DOHH2 (cell line): ENCODE data around the gene GGCT.

ENCODE experiments used
- H3F3A ChIP-seq: fragments of 200-600 bp; sonication (generic), shearing (Covaris generic); 2 replicates; pipeline ENCODE4 v1.6.0; 2016; ENCODE audit warnings: antibody characterized with exemption, mild to moderate bottlenecking; ENCODE audit not compliant: control insufficient read depth, insufficient read depth
- H3K27ac ChIP-seq: fragments of 200-600 bp; sonication (generic); 2 replicates; pipeline ENCODE4 v1.5.1; 2014; ENCODE audit warnings: low read depth, mild to moderate bottlenecking, low read length, moderate library complexity
- H3K27me3 ChIP-seq: fragments of 200-600 bp; sonication (generic); 2 replicates; pipeline ENCODE4 v1.6.1; 2014; ENCODE audit warnings: mild to moderate bottlenecking, low read length, mixed read lengths; ENCODE audit not compliant: control insufficient read depth
- H3K36me3 ChIP-seq: fragments of 200-600 bp; sonication (generic); 2 replicates; pipeline ENCODE4 v1.6.1; 2014; ENCODE audit warnings: mild to moderate bottlenecking, low read length, moderate library complexity, mixed read lengths; ENCODE audit not compliant: control insufficient read depth
- H3K4me1 ChIP-seq: fragments of 200-600 bp; sonication (generic); 2 replicates; pipeline ENCODE4 v1.6.1; 2014; ENCODE audit warnings: mild to moderate bottlenecking, low read length, mixed read lengths; ENCODE audit not compliant: control insufficient read depth
- H3K4me2 ChIP-seq: fragments of 200-600 bp; sonication (generic); 2 replicates; pipeline ENCODE4 v1.6.0; 2014; ENCODE audit warnings: mild to moderate bottlenecking, low read length, moderate library complexity
- H3K4me3 ChIP-seq: fragments of 200-600 bp; sonication (generic); 2 replicates; pipeline ENCODE4 v1.5.1; 2014; ENCODE audit warnings: mild to moderate bottlenecking, low read length, mixed read lengths
- H3K79me2 ChIP-seq: fragments of 200-600 bp; sonication (generic); 2 replicates; pipeline ENCODE4 v1.6.1; 2014; ENCODE audit warnings: mild to moderate bottlenecking, low read length, mixed read lengths; ENCODE audit not compliant: control insufficient read depth
- H3K9me2 ChIP-seq: fragments of 200-600 bp; sonication (generic); replicated peaks from 2 replicates; pipeline ENCODE4 v1.6.1; 2014; ENCODE audit warnings: mild to moderate bottlenecking, low read length, mixed read lengths; ENCODE audit not compliant: control insufficient read depth
- H3K9me3 ChIP-seq: fragments of 200-600 bp; sonication (generic); 2 replicates; pipeline ENCODE4 v1.6.1; 2014; ENCODE audit warnings: antibody characterized with exemption, low read length, mixed read lengths; ENCODE audit not compliant: control insufficient read depth, insufficient read depth
- H4K20me1 ChIP-seq: fragments of 200-600 bp; sonication (generic); 2 replicates; pipeline ENCODE4 v1.6.0; 2014; ENCODE audit warnings: low read depth, mild to moderate bottlenecking, antibody characterized with exemption, low read length, moderate library complexity; ENCODE audit not compliant: control insufficient read depth, insufficient read depth
- CTCF ChIP-seq: fragments of 200-600 bp; sonication (generic); IDR thresholded peaks from one replicate; pipeline ENCODE4 v1.5.1; 2014; ENCODE audit warnings: antibody characterized with exemption, mild to moderate bottlenecking, low read depth, low read length; ENCODE audit not compliant: poor library complexity, severe bottlenecking
- EZH2phosphoT487 ChIP-seq: fragments of 200-600 bp; sonication (generic); IDR thresholded peaks from 2 replicates; pipeline ENCODE4 v1.6.1; 2017; ENCODE audit warnings: borderline replicate concordance, mild to moderate bottlenecking, antibody characterized with exemption, low read length, moderate library complexity, mixed read lengths

The GGCT gene

GRCh38 chr7:30522159-30522558 is 17.5 kb upstream of the GGCT start:
- Histone ChIP-seq H3K27me3 (no peaks in the 10 kb centered on the region), H3K79me2 (no peaks in the 10 kb centered on the region), H3K9me2 (no peaks in the 10 kb centered on the region), H3K4me1 (peaks cover 16% of the 10 kb centered on the region), H3K4me3 (no peak overlapping the region), H3K9me3 (no peaks in the 10 kb centered on the region), H3K27ac (no peak overlapping the region), H3F3A (no peaks in the 10 kb centered on the region; the same call in 1 of the 2 replicates), H4K20me1 (no peaks in the 10 kb centered on the region), H3K36me3 (no peaks in the 10 kb centered on the region), H3K4me2 (no peak overlapping the region)
- TF ChIP-seq CTCF (no peak), EZH2phosphoT487 (no peak)

GRCh38 chr7:30521532-30521931 is 16.9 kb upstream of the GGCT start:
- H4K20me1 ChIP-seq, result no peaks in the 10 kb centered on the region
- no peaks in the 10 kb centered on the region for H3K36me3 ChIP-seq
- no peak overlapping the region for H3K4me3 ChIP-seq
- TF ChIP-seq CTCF (no peak), EZH2phosphoT487 (no peak)
- H3K9me2 ChIP-seq, result no peaks in the 10 kb centered on the region
- no peaks in the 10 kb centered on the region for H3K9me3 ChIP-seq
- no peaks in the 10 kb centered on the region for H3K27me3 ChIP-seq
- no peaks in the 10 kb centered on the region for H3K79me2 ChIP-seq
- H3F3A ChIP-seq, result no peaks in the 10 kb centered on the region; the same call in 1 of the 2 replicates
- no peak overlapping the region for H3K4me2 ChIP-seq
- peaks cover 16% of the 10 kb centered on the region for H3K4me1 ChIP-seq
- no peak overlapping the region for H3K27ac ChIP-seq

GRCh38 chr7:30519122-30519521 is 14.5 kb upstream of the GGCT start:
- Histone ChIP-seq H3F3A (no peaks in the 10 kb centered on the region; the same call in 1 of the 2 replicates), H3K27me3 (no peaks in the 10 kb centered on the region), H3K27ac (no peak overlapping the region), H3K79me2 (no peaks in the 10 kb centered on the region), H3K9me3 (no peaks in the 10 kb centered on the region), H4K20me1 (no peaks in the 10 kb centered on the region), H3K4me1 (peaks cover 16% of the 10 kb centered on the region), H3K4me3 (no peak overlapping the region), H3K9me2 (no peaks in the 10 kb centered on the region), H3K4me2 (no peak overlapping the region), H3K36me3 (no peaks in the 10 kb centered on the region)
- no peak for TF ChIP-seq EZH2phosphoT487
- TF ChIP-seq CTCF, result no peak
